Measurements from ENCODE around the gene MAGEB4.

GRCh38 chrX:30270639-30271038 is 28.8 kb downstream of the MAGEB4 start:
- no peak for TF ChIP-seq CTCF (IDR thresholded peaks at IDR 0.05; ENCODE audit: poor library complexity)
- TF ChIP-seq EZH2 (IDR thresholded peaks at IDR 0.05; ENCODE audit: borderline replicate concordance), result no peak
